GM12873 (cell line): ENCODE data around the gene DISP2.

Experiments
- TF ChIP-seq, protein P1 (sequence below): IDR thresholded peaks from 2 replicates; pipeline ENCODE4 v1.5.1; 2012; ENCODE audit warnings: low read depth, mild to moderate bottlenecking, moderate library complexity, low read length, control low read depth; ENCODE audit not compliant: insufficient read depth; ENCODE audit errors: missing control alignments

DISP2 gene

DNA sequence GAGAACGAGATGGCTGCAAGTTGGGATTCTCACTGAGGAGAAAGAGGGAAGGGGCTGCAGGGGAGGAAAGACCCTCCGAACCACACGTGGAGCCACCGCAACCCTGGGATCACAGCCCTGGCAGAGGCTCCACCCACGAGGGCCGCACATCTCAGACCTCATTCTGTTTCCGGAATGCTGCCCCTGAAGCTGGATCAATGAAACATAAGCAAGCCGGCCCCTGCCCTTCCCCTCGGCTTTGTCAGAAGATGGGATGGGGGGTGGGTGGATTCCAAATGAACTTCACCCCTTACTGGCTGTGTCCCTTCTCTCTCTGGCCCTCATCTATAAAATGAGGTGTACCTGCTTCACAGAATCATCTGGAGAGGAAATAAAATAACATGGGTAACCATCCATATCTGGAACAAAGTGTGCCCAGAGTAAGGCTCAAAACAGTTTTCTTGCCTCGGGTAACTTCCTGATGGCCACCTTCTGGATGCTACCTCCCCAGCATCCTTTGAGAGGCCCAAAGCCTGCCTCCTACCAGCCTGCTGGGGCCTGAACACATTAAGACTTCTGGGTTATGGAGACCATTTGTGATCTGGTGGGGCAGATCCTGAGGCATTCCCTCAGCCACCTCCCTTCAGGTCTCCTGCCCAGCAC is 12.7 kb upstream of the DISP2 start:
- TF ChIP-seq, protein P1, sequence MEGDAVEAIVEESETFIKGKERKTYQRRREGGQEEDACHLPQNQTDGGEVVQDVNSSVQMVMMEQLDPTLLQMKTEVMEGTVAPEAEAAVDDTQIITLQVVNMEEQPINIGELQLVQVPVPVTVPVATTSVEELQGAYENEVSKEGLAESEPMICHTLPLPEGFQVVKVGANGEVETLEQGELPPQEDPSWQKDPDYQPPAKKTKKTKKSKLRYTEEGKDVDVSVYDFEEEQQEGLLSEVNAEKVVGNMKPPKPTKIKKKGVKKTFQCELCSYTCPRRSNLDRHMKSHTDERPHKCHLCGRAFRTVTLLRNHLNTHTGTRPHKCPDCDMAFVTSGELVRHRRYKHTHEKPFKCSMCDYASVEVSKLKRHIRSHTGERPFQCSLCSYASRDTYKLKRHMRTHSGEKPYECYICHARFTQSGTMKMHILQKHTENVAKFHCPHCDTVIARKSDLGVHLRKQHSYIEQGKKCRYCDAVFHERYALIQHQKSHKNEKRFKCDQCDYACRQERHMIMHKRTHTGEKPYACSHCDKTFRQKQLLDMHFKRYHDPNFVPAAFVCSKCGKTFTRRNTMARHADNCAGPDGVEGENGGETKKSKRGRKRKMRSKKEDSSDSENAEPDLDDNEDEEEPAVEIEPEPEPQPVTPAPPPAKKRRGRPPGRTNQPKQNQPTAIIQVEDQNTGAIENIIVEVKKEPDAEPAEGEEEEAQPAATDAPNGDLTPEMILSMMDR = no peak

DNA sequence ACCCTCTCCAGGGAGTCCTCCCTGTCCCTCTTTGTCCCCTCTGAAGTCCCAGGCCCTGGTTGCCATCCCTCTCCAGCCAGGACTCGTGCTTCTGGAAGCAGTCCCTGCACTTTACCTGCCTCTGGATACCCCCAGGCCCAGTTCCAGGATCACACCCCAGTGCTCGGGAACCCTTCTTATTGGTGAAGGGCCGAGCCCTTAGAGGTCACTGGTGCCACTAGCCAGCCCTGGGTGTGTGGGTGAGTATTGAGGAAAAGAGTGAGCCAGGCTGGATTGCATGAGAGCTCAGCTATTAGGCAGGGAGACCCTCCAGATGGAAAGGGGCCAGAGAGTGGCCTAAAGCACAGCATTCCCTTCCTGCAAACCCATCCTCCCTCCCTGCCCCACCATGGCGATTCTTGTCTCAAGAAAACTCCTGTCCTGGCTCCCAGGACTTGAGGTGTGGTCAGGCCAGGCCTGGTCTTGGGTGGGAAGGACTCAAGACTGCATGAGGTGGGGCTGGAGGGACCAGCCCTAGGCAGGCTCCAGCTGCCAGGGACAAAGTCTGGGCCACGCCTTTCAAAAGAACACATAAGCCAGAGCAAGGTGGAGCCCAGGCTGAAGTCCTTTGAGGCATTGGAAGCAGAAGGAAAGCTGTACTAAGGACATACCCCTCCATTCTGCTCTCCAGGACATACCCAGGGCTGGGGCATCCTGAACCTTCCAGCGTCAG is 12.0 kb upstream of the DISP2 start:
- TF ChIP-seq, protein P1 = no peak

DNA sequence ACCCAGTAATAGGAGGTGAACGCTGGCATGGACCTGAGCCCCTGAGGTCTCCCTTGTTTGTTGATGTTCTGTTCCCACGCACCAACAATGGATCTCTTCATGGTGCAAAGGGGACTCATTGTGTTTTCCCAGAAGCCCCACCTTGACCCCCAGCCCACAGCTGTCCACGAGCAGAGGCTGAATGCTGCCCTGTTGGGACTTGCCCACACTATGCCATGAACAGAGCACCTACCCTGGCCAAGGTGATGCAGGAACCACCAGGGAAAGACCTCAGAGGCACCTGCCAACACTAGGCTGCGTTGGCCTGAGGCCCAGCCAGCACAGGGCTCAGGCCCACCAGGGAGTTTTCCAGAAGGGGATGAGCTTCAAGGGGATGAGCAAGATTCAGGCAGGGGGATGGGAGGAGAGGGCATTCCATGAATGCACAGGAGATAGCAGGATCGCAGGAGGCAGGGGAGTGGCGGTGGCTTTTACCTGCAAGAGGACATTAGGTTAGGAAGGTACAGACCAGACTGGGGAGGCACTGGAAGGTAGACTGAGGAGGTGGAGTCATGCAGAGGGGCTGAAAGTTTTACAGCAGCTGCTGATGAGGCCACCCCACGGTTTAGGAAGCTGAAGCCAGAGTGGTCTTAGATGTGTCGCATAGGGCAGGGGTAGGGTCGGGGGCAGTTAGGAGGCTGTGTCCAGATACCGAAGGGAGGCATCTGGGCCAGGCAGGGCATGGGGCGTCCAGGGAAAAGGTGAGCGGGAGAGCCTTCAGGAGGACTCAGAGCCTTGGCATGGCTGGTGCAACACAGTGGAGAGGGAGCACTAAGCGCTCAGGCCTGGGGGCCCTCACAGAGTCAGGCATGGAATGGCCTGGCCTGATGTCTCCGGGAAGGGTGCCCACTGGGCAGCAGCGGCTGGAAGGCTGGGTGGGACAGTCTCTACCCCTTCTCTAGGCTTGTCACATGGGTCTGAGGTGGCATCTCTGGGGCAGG is 11.2 kb upstream of the DISP2 start:
- TF ChIP-seq, protein P1 = no peak

DNA sequence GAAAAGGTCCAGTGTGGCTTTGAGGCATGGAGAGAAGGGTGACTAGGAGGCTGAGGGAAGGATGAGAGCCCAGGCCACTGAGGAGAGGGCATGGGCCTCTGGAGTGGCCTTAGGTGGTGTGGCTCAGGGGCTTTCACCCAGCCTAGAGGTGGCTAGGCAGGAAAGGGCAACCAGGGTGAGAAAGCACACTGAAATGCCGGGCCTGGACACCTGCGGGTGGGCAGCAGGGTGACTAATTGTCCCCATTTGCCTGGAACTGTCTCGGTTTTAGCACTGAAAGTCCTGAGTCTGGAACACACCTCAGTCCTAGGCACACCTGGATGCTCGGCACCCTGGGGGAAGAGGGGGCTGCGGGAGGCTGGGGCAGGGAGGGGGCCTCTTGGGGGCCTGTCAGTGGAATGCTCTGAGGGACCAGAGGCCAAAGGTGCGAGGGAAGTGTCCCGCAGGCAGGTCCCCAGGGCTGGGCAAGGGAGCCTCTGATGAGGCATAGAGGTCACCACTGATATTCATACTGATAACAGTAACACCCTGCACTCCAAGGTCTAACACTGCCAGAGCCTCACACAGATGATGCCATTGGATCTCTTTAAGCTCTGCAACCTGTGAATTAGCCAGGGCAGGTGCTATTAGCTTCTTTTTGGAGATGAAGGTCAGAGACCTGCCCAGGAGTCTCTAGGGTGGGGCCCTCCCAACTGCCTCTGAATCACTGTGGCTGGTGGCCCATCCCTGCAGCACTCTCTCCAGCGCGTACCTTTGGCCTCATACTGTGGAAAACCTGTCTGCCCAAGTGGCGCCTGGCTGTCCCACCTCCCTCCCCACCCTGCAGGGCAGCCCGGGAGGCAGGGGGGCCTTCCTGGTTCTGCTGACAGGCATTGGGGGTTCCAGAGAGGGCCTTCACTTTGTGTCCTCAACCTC is 10.2 kb upstream of the DISP2 start:
- TF ChIP-seq, protein P1 = no peak

DNA sequence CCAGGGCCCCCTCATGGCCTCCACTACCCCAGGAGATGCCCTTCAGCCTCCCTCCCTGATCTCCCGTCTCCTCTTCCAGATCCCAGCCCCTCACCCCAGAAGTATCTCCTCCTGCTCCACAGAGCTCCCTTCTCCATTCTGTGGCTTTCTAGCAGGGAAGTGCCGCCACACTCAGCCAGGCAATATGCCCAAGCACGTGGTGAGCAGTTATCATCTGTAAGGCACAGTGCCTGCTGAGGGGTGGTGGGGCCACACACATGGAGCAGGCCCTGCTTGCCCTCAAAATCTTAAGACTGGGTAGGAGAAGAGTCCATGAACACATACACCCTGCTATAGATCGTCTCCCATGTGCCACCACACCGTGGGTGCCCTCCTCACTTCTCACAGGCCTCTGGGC is 9.5 kb upstream of the DISP2 start:
- TF ChIP-seq, protein P1 = no peak

DNA sequence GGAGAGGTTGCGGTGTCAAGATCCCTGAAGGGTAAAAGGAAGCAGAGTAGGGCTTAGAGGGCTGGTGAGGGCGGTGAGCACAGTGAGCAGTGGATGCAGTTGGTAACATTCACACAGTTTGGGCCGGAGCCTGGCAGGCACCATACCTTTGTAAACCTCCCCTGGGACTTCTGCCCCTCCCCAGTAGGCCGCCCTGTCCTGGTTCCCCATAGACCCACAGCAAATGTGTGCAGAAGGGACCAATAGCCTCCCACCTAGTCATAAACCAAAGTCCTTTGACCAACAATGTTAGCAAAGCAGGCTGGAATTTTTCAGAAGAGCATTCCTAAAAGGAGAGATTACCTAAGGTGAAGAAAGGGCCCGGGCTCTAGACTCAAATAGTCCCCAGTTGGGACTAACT is 8.9 kb upstream of the DISP2 start:
- TF ChIP-seq, protein P1 = no peak
